Effector CD8-positive, alpha-beta T cell (primary cell): ENCODE data around the gene SLC52A3.
A peak's percentile ranks its signal among the peaks of the same experiment; 100 is the strongest.
"Not testable (repeated sequence)": the region's sequence is repeated elsewhere in the genome, so short reads cannot be mapped to it uniquely, and the experiment has no call there.

Experiments
- DNase-seq: peaks from one replicate; lab custom pipeline; 2025; lab: John Stamatoyannopoulos, UW
- total RNA-seq, 4 experiments: gene quantifications; one replicate each; lab custom pipeline; 2026; lab: John Stamatoyannopoulos, UW

SLC52A3 gene
- 0 reads per million in 4 experiments for total RNA-seq

- DNase-seq, result no peak
Observed at GRCh38 chr20:768426-768978, at the start of gene SLC52A3. TSS of gene SLC52A3 (minus strand) at chr20:768500. CDS start at chr20:765774, 2,726 bp downstream.

- DNase-seq, result peak; percentile 49
Observed at GRCh38 chr20:815914-816606, 47.8 kb upstream of the SLC52A3 start.

- no peak for DNase-seq
Observed at GRCh38 chr20:815226-815625, 46.9 kb upstream of the SLC52A3 start.

GRCh38 chr20:813390-813789 lies 45.1 kb upstream of the SLC52A3 start:
- DNase-seq, result no peak

- not testable (repeated sequence) for DNase-seq
Observed at GRCh38 chr20:812435-812814, 44.1 kb upstream of the SLC52A3 start.

- not testable (repeated sequence) for DNase-seq
Observed at GRCh38 chr20:811776-812434, 43.6 kb upstream of the SLC52A3 start.

- no peak for DNase-seq
Observed at GRCh38 chr20:805713-806112, 37.4 kb upstream of the SLC52A3 start.

GRCh38 chr20:801678-802077 lies 33.4 kb upstream of the SLC52A3 start:
- DNase-seq, result no peak

GRCh38 chr20:800026-800425 lies 31.7 kb upstream of the SLC52A3 start:
- not testable (repeated sequence) for DNase-seq

GRCh38 chr20:798746-799145 lies 30.4 kb upstream of the SLC52A3 start:
- not testable (repeated sequence) for DNase-seq

- DNase-seq, result no peak
Observed at GRCh38 chr20:796921-797320, 28.6 kb upstream of the SLC52A3 start.

- no peak for DNase-seq
Observed at GRCh38 chr20:792248-792647, 23.9 kb upstream of the SLC52A3 start.

- DNase-seq, result no peak
Observed at GRCh38 chr20:791056-791455, 22.8 kb upstream of the SLC52A3 start.

GRCh38 chr20:787825-788224 lies 19.5 kb upstream of the SLC52A3 start:
- no peak for DNase-seq

GRCh38 chr20:779771-780170 lies 11.5 kb upstream of the SLC52A3 start:
- DNase-seq, result no peak

GRCh38 chr20:776165-776564 lies 7.9 kb upstream of the SLC52A3 start:
- no peak for DNase-seq

GRCh38 chr20:775679-776135 lies 7.4 kb upstream of the SLC52A3 start:
- DNase-seq, result no peak

GRCh38 chr20:774660-775057 lies 6.4 kb upstream of the SLC52A3 start:
- no peak for DNase-seq

GRCh38 chr20:774016-774659 lies 5.8 kb upstream of the SLC52A3 start:
- DNase-seq, result no peak

GRCh38 chr20:772806-773205 lies 4.5 kb upstream of the SLC52A3 start:
- no peak for DNase-seq

- no peak for DNase-seq
Observed at GRCh38 chr20:771741-772464, 3.6 kb upstream of the SLC52A3 start.

- no peak for DNase-seq
Observed at GRCh38 chr20:770691-771090, 2.4 kb upstream of the SLC52A3 start.
